NB4 (cell line): ENCODE results near the gene CALHM1.
"Not testable (repeated sequence)": the region's sequence is repeated elsewhere in the genome, so short reads cannot be mapped to it uniquely, and the experiment has no call there.

Experiments used
- DNase-seq: peaks from one replicate; pipeline ENCODE4 v3.0.0; 2010; ENCODE audit warnings: low read depth
- H3K4me3 ChIP-seq: one replicate; pipeline ENCODE4 v1.5.1; 2011; ENCODE audit warnings: mild to moderate bottlenecking, low read depth, low read length, moderate library complexity
- CTCF ChIP-seq: IDR thresholded peaks from one replicate; pipeline ENCODE4 v1.5.1; 2012; ENCODE audit warnings: low read depth, low read length
- MAX ChIP-seq: IDR thresholded peaks from 2 replicates; pipeline ENCODE4 v1.6.1; 2011; ENCODE audit warnings: low read depth, low read length
- MYC ChIP-seq: IDR thresholded peaks from 2 replicates; pipeline ENCODE4 v1.6.1; 2011; ENCODE audit warnings: low read depth, low read length
- POLR2A ChIP-seq: IDR thresholded peaks from 2 replicates; pipeline ENCODE4 v1.6.1; 2011; ENCODE audit warnings: mild to moderate bottlenecking; ENCODE audit not compliant: insufficient read length; ENCODE audit errors: extremely low read depth

CALHM1 gene

GRCh38 chr10:103493916-103494877 is 35.5 kb upstream of the CALHM1 start:
- TF ChIP-seq MYC, result no peak
- no peak for DNase-seq
- no peak overlapping the region for H3K4me3 ChIP-seq

GRCh38 chr10:103493362-103493915 is 34.7 kb upstream of the CALHM1 start, which contains the start of gene NEURL1:
Gene NEURL1, plus strand, starts transcription at chr10:103493705. Its CDS starts 683 bp downstream, at chr10:103494388.
- no peak for DNase-seq
- H3K4me3 ChIP-seq, result no peak within 1 kb of the TSS
- no peak for TF ChIP-seq MYC
- TF ChIP-seq MAX, result no peak
- no peak for TF ChIP-seq CTCF
- TF ChIP-seq POLR2A, result no peak

- no peak for DNase-seq
- no peak for TF ChIP-seq POLR2A
- TF ChIP-seq MAX, result no peak
- TF ChIP-seq MYC, result no peak
- TF ChIP-seq CTCF, result no peak
- H3K4me3 ChIP-seq, result no peak overlapping the region
Measured at GRCh38 chr10:103492655-103493261, 34.1 kb upstream of the CALHM1 start.

- no peak overlapping the region for H3K4me3 ChIP-seq
- DNase-seq, result no peak
- TF ChIP-seq POLR2A (no peak), CTCF (no peak), MAX (no peak), MYC (no peak)
Measured at GRCh38 chr10:103491729-103492364, 33.1 kb upstream of the CALHM1 start.

- TF ChIP-seq POLR2A, result no peak
- no peak for TF ChIP-seq CTCF
- TF ChIP-seq MYC, result no peak
- TF ChIP-seq MAX, result no peak
- H3K4me3 ChIP-seq, result no peak overlapping the region
- DNase-seq, result no peak
Measured at GRCh38 chr10:103490986-103491314, 32.2 kb upstream of the CALHM1 start.

GRCh38 chr10:103487410-103487708 is 28.7 kb upstream of the CALHM1 start:
- no peak overlapping the region for H3K4me3 ChIP-seq
- no peak for DNase-seq
- TF ChIP-seq POLR2A, result no peak
- no peak for TF ChIP-seq CTCF
- TF ChIP-seq MYC, result no peak
- TF ChIP-seq MAX, result no peak

- not testable (repeated sequence) for DNase-seq, H3K4me3 ChIP-seq
Measured at GRCh38 chr10:103486635-103487409, 28.1 kb upstream of the CALHM1 start.
